Measurements from ENCODE around the gene KIAA1755.

Gene KIAA1755

GRCh38 chr20:38224531-38224930 lies 36.0 kb downstream of the KIAA1755 start:
- DNase-seq (ENCODE audit: low read depth): no peak
- no peak for TF ChIP-seq CTCF (IDR thresholded peaks at IDR 0.05; ENCODE audit: insufficient read depth, low read depth, low read length, missing control alignments)
- no peak overlapping the region for H3K4me3 ChIP-seq (ENCODE audit: low read length)

GRCh38 chr20:38223743-38224100 lies 36.8 kb downstream of the KIAA1755 start:
- no peak for DNase-seq (ENCODE audit: low read depth)
- TF ChIP-seq CTCF (IDR thresholded peaks at IDR 0.05; ENCODE audit: insufficient read depth, low read depth, low read length, missing control alignments): no peak
- no peak overlapping the region for H3K4me3 ChIP-seq (ENCODE audit: low read length)

- no peak overlapping the region for H3K4me3 ChIP-seq (ENCODE audit: low read length)
- DNase-seq (ENCODE audit: low read depth): no peak
- no peak for TF ChIP-seq CTCF (IDR thresholded peaks at IDR 0.05; ENCODE audit: insufficient read depth, low read depth, low read length, missing control alignments)
These were observed 37.4 kb downstream of the KIAA1755 start for GRCh38 chr20:38222923-38223742.

- H3K4me3 ChIP-seq (ENCODE audit: low read length): no peak overlapping the region
- DNase-seq (ENCODE audit: low read depth): peak; percentile 61
- TF ChIP-seq CTCF (IDR thresholded peaks at IDR 0.05; ENCODE audit: insufficient read depth, low read depth, low read length, missing control alignments): peak; percentile 99
These were observed 38.2 kb downstream of the KIAA1755 start for GRCh38 chr20:38222231-38222922.

- peak; percentile 58 for DNase-seq (ENCODE audit: low read depth)
- H3K4me3 ChIP-seq (ENCODE audit: low read length): no peak overlapping the region
- TF ChIP-seq CTCF (IDR thresholded peaks at IDR 0.05; ENCODE audit: insufficient read depth, low read depth, low read length, missing control alignments): peak; percentile 87
These were observed 39.4 kb downstream of the KIAA1755 start for GRCh38 chr20:38221119-38221589.

- no peak for TF ChIP-seq CTCF (IDR thresholded peaks at IDR 0.05; ENCODE audit: insufficient read depth, low read depth, low read length, missing control alignments)
- no peak for DNase-seq (ENCODE audit: low read depth)
- H3K4me3 ChIP-seq (ENCODE audit: low read length): no peak overlapping the region
These were observed 39.9 kb downstream of the KIAA1755 start for GRCh38 chr20:38220587-38221118.

Measured in epithelial cell of esophagus (primary cell).